Measurements from ENCODE around the gene CYP8B1. TPM values are rescaled to one million over a fixed set of nuclear protein-coding genes. Genes with fewer than 3 reads are reported as not detected.

CYP8B1 gene
- total RNA-seq, 6 donors from 2014 or later: 0.13 to 0.14 TPM; not detected in 4

DNA sequence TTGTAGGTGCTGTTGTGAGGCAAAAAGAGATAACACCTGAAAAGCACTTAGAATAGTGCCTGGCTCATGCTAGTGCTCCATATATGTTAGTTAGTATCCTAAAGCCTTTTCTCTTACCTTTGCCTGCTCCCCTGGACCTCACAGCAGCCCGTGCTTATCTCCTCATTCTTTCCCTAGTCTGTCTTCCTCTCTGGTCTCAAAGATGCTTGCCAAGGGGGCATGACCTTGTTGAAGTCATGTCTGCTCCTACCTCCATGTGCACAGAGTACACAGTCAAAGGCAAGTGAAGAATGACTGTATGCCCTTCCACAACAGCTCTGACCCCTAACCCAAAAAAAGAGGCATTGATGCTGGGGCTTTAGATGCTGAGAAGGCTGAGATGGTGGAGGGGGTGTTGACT is 722 bp upstream of the CYP8B1 start:
- 57 to 89% methylated on average over 1 of the region's 1 CpG for WGBS, 2 donors
- peaks cover 3 to 10% (median 6%) of the 10 kb centered on the region in 4 donors for H3K4me1 ChIP-seq
- no peak overlapping the region for H3K27ac ChIP-seq
- no peak for DNase-seq
- H3K9me3 ChIP-seq: no peaks in the 10 kb centered on the region
- TF ChIP-seq POLR2AphosphoS5 (IDR thresholded peaks at IDR 0.05): no peak
- TF ChIP-seq EP300 (IDR thresholded peaks at IDR 0.05): no peak
- no peak for TF ChIP-seq POLR2A (IDR thresholded peaks at IDR 0.05)
- TF ChIP-seq, protein P1, sequence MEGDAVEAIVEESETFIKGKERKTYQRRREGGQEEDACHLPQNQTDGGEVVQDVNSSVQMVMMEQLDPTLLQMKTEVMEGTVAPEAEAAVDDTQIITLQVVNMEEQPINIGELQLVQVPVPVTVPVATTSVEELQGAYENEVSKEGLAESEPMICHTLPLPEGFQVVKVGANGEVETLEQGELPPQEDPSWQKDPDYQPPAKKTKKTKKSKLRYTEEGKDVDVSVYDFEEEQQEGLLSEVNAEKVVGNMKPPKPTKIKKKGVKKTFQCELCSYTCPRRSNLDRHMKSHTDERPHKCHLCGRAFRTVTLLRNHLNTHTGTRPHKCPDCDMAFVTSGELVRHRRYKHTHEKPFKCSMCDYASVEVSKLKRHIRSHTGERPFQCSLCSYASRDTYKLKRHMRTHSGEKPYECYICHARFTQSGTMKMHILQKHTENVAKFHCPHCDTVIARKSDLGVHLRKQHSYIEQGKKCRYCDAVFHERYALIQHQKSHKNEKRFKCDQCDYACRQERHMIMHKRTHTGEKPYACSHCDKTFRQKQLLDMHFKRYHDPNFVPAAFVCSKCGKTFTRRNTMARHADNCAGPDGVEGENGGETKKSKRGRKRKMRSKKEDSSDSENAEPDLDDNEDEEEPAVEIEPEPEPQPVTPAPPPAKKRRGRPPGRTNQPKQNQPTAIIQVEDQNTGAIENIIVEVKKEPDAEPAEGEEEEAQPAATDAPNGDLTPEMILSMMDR (IDR thresholded peaks at IDR 0.05): no peak
- H3K4me3 ChIP-seq: no peak overlapping the region
- no peak for ATAC-seq (ENCODE audit: low FRiP score in 2 of 2)
- no peaks in the 10 kb centered on the region for H3K27me3 ChIP-seq
- H3K36me3 ChIP-seq: no peaks in the 10 kb centered on the region

DNA sequence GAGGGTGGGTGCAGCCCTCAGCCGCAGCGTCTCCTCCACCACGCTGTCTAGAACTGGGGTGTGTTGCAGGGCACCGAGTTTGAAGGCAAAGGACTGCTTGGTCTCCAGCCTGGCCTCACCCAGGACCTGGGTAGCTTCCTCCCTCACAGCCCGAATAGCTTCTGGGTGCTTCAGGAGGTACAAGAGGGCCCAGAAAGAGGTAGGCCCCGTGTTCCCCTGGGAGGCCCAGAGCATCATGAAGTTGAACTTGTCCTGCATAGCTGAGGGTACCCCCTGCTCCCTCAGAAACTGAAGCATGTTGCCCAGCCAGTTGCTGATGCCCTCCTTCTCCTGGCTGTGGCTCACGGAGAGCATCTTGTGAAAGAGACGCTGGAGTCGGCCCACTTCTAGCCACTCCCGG is 930 bp downstream of the CYP8B1 start:
- ATAC-seq (ENCODE audit: low FRiP score in 2 of 2) (no peak), DNase-seq (no peak)
- no peak overlapping the region for H3K27ac ChIP-seq
- H3K36me3 ChIP-seq: no peaks in the 10 kb centered on the region
- WGBS, 2 donors: 77 to 91% methylated on average over 5 to 9 of the region's 10 CpGs
- H3K9me3 ChIP-seq: no peaks in the 10 kb centered on the region
- no peak overlapping the region for H3K4me3 ChIP-seq
- TF ChIP-seq POLR2A (IDR thresholded peaks at IDR 0.05): no peak
- TF ChIP-seq, protein P1 (IDR thresholded peaks at IDR 0.05): no peak
- TF ChIP-seq EP300 (IDR thresholded peaks at IDR 0.05): no peak
- no peak for TF ChIP-seq POLR2AphosphoS5 (IDR thresholded peaks at IDR 0.05)
- H3K4me1 ChIP-seq: no peaks in the 10 kb centered on the region
- no peaks in the 10 kb centered on the region for H3K27me3 ChIP-seq

DNA sequence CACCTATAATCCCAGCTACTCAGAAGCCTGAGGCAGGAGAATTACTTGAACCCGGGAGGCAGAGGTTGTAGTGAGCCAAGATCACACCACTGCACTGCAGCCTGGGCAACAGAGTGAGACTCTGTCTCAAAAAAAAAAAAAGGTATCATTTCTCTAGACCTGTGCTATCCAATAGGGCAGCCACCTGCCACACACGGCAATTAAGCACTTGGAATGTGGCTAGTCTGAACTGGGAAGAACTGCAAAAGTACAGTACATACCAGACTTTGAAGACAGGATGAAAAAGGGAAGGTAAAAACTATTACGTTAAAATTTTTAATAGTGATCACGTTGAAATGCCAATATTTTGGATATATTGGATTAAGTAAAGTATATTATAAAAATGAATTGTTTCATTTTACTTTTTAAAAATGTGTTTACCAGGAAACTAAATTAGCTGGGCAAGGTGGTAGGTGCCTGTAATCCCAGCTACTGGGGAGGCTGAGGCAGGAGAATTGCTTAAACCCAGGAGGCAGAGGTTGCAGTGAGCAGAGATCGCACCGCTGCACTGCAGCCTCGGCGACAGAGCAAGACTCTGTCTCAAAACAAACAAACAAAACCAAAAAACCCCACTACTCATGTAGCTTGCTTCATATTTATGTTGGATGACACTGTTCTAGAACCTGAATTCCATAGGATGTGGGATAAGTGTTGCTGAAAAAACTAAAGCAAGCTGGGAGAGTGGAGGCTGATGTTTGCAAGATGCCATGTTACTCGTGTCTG is 2.3 kb downstream of the CYP8B1 start:
- Histone ChIP-seq H3K36me3 (no peaks in the 10 kb centered on the region), H3K27ac (no peak overlapping the region)
- 82 to 83% methylated on average over 9 of the region's 9 CpGs for WGBS, 2 donors

DNA sequence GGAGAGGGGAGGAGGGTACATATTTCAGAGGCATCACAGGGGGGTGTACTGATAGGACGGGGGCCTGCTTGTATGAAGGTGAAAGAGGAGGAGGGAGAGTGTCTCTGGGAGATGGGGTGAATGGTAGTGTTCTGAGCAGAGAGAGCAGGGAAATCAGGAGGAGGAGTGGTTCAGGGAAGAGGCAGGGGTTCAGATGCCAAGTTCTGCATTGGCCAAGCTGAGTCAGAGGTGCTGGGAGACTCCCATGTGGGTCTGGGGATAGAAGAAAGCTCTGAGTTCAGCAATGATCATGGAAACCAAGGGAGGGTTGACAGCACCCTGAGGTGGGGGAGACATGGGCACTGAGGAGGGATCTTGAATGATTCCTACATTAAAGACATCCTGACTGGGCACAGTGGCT is 3.0 kb downstream of the CYP8B1 start:
- no peaks in the 10 kb centered on the region for H3K4me1 ChIP-seq
- WGBS, 2 donors: 97 to 100% methylated on average over 1 of the region's 1 CpG
- H3K36me3 ChIP-seq: no peaks in the 10 kb centered on the region
- DNase-seq (no peak), ATAC-seq (ENCODE audit: low FRiP score in 2 of 2) (peak in 1 of 2 donors; percentile 67)
- no peaks in the 10 kb centered on the region for H3K9me3 ChIP-seq
- TF ChIP-seq EP300 (IDR thresholded peaks at IDR 0.05) (no peak), POLR2AphosphoS5 (IDR thresholded peaks at IDR 0.05) (no peak), POLR2A (IDR thresholded peaks at IDR 0.05) (no peak)
- TF ChIP-seq, protein P1 (IDR thresholded peaks at IDR 0.05): no peak
- no peak overlapping the region for H3K27ac ChIP-seq
- no peak overlapping the region for H3K4me3 ChIP-seq
- H3K27me3 ChIP-seq: no peaks in the 10 kb centered on the region

More for the DNA sequence above, 2.3 kb downstream of the CYP8B1 start:
- Histone ChIP-seq H3K9me3 (no peaks in the 10 kb centered on the region), H3K4me3 (no peak overlapping the region), H3K4me1 (no peaks in the 10 kb centered on the region), H3K27me3 (no peaks in the 10 kb centered on the region)
- TF ChIP-seq EP300 (IDR thresholded peaks at IDR 0.05) (no peak), POLR2AphosphoS5 (IDR thresholded peaks at IDR 0.05) (no peak), POLR2A (IDR thresholded peaks at IDR 0.05) (no peak)
- TF ChIP-seq, protein P1 (IDR thresholded peaks at IDR 0.05): no peak
- no peak for ATAC-seq (ENCODE audit: low FRiP score in 2 of 2)
- peak in 1 of 2 donors; percentile 8 for DNase-seq
